Right lobe of liver (tissue), 4 donors: ENCODE data around the gene MUL1.

ENCODE experiments used
- POLR2A ChIP-seq: fragments of 450-650 bp; IDR thresholded peaks from one replicate; pipeline ENCODE4 v1.6.1; 2017; ENCODE audit warnings: antibody characterized with exemption, mild to moderate bottlenecking
- TF ChIP-seq, protein P1 (sequence below), 4 donors: fragments of 200-600 bp in 3 of 4; fragments of 450-650 bp in 1 of 4; IDR thresholded peaks; one replicate each; pipeline versions ENCODE4 v1.5.1 to v1.8.0; 2016 to 2022; ENCODE audit warnings: antibody characterized with exemption in 4 of 4, mild to moderate bottlenecking in 2 of 4
- donor health status: DM: no; HTN: no; CAD: no.
- donor health status: DM: no; HTN: no; CAD: no.
- donor health status: DM: no; HTN: yes; CAD: no.

DNA sequence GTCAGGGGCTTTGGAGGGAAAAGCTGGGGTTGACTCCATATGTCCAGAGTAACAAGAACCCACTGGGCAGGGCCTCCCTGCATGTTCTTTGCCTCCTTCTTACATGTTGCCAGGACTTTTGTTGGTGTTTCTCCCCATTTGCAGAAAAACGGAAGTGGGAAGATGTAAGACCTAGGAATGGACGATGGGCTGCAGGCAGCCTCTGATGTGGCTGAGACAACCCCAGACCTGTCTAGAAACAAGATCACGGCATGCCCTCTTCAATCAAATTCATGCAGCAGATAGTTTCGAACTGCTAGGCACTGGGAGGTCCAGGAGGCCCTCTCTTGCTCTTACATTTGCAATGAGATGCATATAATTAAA lies 47.8 kb upstream of the MUL1 start:
- TF ChIP-seq, protein P1, sequence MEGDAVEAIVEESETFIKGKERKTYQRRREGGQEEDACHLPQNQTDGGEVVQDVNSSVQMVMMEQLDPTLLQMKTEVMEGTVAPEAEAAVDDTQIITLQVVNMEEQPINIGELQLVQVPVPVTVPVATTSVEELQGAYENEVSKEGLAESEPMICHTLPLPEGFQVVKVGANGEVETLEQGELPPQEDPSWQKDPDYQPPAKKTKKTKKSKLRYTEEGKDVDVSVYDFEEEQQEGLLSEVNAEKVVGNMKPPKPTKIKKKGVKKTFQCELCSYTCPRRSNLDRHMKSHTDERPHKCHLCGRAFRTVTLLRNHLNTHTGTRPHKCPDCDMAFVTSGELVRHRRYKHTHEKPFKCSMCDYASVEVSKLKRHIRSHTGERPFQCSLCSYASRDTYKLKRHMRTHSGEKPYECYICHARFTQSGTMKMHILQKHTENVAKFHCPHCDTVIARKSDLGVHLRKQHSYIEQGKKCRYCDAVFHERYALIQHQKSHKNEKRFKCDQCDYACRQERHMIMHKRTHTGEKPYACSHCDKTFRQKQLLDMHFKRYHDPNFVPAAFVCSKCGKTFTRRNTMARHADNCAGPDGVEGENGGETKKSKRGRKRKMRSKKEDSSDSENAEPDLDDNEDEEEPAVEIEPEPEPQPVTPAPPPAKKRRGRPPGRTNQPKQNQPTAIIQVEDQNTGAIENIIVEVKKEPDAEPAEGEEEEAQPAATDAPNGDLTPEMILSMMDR (IDR thresholded peaks at IDR 0.05), result no peak
- no peak for TF ChIP-seq POLR2A
